ENCODE data around the gene NCKAP5.

DNA sequence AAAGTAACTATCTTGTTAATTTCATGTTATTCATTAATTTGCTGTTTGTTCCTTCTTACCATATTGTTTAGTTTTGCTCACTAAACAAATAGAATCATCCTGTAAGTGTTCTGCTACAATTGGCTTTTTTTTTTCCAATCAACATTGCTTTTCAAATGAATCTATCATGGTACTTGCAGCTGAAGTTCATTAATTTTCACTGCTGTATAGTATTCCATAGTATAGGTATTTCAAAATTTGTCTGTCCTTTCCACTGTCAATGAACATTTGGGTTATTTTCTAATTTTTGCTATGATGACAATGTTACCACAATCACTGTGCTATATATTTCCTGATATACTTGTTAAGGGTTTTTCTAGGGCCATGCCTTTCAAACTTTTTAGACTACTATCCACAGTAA is 809.3 kb downstream of the NCKAP5 start:
- TF ChIP-seq POLR2A (IDR thresholded peaks at IDR 0.05), result no peak
- TF ChIP-seq, protein P1, sequence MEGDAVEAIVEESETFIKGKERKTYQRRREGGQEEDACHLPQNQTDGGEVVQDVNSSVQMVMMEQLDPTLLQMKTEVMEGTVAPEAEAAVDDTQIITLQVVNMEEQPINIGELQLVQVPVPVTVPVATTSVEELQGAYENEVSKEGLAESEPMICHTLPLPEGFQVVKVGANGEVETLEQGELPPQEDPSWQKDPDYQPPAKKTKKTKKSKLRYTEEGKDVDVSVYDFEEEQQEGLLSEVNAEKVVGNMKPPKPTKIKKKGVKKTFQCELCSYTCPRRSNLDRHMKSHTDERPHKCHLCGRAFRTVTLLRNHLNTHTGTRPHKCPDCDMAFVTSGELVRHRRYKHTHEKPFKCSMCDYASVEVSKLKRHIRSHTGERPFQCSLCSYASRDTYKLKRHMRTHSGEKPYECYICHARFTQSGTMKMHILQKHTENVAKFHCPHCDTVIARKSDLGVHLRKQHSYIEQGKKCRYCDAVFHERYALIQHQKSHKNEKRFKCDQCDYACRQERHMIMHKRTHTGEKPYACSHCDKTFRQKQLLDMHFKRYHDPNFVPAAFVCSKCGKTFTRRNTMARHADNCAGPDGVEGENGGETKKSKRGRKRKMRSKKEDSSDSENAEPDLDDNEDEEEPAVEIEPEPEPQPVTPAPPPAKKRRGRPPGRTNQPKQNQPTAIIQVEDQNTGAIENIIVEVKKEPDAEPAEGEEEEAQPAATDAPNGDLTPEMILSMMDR (IDR thresholded peaks at IDR 0.05), result no peak
